ENCODE data around the gene LTBP1.

Gene LTBP1

DNA sequence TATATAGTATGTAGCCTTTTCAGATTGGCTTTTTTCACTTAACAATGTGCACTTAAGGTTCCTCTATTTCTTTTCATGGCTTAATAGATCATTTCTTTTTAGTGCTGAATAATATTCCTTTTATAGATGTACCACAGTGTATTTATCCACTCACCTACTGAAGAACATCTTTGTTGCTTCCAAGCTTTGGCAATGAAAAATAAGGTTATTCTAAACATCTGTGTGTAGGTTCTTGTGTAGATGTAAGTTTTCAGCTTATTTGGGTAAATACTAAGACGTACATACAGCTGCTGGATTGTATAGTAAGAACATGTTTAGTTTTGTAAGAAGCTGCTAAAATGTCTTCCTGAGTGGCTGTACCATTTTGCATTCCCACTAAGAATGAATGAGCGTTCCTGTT, 461.4 kb downstream of the LTBP1 start:
- H4K20me1 ChIP-seq (ENCODE audit: insufficient read depth), result no peaks in the 10 kb centered on the region
- H3K9ac ChIP-seq, result no peak overlapping the region
- no peaks in the 10 kb centered on the region for H3K27me3 ChIP-seq (ENCODE audit: insufficient read depth, low read depth)
- H3K36me3 ChIP-seq (ENCODE audit: insufficient read depth), result no peaks in the 10 kb centered on the region
- no peak for TF ChIP-seq CTCF (conservative IDR thresholded peaks at IDR 0.05; ENCODE audit: low read depth, low read length)
- no peaks in the 10 kb centered on the region for H3K79me2 ChIP-seq (ENCODE audit: insufficient read depth, low read depth)
- H3K4me1 ChIP-seq (ENCODE audit: low read depth, poor library complexity, severe bottlenecking), result no peaks in the 10 kb centered on the region
- H2AFZ ChIP-seq (ENCODE audit: low read depth), result no peak overlapping the region
- no peak overlapping the region for H3K27ac ChIP-seq
- H3K4me2 ChIP-seq, result no peak overlapping the region
- no peak overlapping the region for H3K4me3 ChIP-seq (IDR thresholded peaks at IDR 0.05; ENCODE audit: insufficient read depth, low read depth, low read length)

- H3K4me1 ChIP-seq (ENCODE audit: low read depth, poor library complexity, severe bottlenecking), result no peaks in the 10 kb centered on the region
- no peak overlapping the region for H3K27ac ChIP-seq
- H2AFZ ChIP-seq (ENCODE audit: low read depth), result no peak overlapping the region
- no peaks in the 10 kb centered on the region for H3K79me2 ChIP-seq (ENCODE audit: insufficient read depth, low read depth)
- TF ChIP-seq CTCF (conservative IDR thresholded peaks at IDR 0.05; ENCODE audit: low read depth, low read length), result no peak
- H3K4me2 ChIP-seq, result no peak overlapping the region
- no peak overlapping the region for H3K9ac ChIP-seq
- H3K36me3 ChIP-seq (ENCODE audit: insufficient read depth), result no peaks in the 10 kb centered on the region
- no peaks in the 10 kb centered on the region for H3K27me3 ChIP-seq (ENCODE audit: insufficient read depth, low read depth)
- H4K20me1 ChIP-seq (ENCODE audit: insufficient read depth), result no peaks in the 10 kb centered on the region
- no peak overlapping the region for H3K4me3 ChIP-seq (IDR thresholded peaks at IDR 0.05; ENCODE audit: insufficient read depth, low read depth, low read length)
These were observed 462.7 kb downstream of the LTBP1 start for GRCh38 chr2:33409417-33409955.

DNA sequence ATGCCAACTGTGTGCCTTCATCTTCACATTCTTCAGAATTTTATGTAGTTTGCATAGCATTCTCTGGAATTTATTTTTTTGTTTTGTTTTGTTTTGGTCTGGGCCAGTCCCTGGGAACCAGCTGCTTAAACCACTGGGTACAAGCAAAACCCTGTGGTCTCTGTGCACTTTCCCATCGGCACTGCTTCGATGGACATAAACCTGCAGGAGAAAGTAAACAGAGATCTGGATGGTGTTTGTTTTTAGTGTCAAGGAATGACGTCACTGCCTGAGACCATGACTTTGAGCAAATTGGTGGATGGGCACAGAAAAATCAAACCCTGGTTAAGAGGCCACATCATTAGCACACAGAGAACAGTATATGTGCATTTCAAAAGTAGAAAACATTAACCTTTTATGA, 465.0 kb downstream of the LTBP1 start:
- H3K79me2 ChIP-seq (ENCODE audit: insufficient read depth, low read depth), result no peaks in the 10 kb centered on the region
- no peak overlapping the region for H3K4me2 ChIP-seq
- H3K27me3 ChIP-seq (ENCODE audit: insufficient read depth, low read depth), result no peaks in the 10 kb centered on the region
- H3K36me3 ChIP-seq (ENCODE audit: insufficient read depth), result no peaks in the 10 kb centered on the region
- H3K9ac ChIP-seq, result no peak overlapping the region
- H3K4me3 ChIP-seq (IDR thresholded peaks at IDR 0.05; ENCODE audit: insufficient read depth, low read depth, low read length), result no peak overlapping the region
- H3K27ac ChIP-seq, result no peak overlapping the region
- H4K20me1 ChIP-seq (ENCODE audit: insufficient read depth), result no peaks in the 10 kb centered on the region
- no peaks in the 10 kb centered on the region for H3K4me1 ChIP-seq (ENCODE audit: low read depth, poor library complexity, severe bottlenecking)
- no peak overlapping the region for H2AFZ ChIP-seq (ENCODE audit: low read depth)
- no peak for TF ChIP-seq CTCF (conservative IDR thresholded peaks at IDR 0.05; ENCODE audit: low read depth, low read length)

DNA sequence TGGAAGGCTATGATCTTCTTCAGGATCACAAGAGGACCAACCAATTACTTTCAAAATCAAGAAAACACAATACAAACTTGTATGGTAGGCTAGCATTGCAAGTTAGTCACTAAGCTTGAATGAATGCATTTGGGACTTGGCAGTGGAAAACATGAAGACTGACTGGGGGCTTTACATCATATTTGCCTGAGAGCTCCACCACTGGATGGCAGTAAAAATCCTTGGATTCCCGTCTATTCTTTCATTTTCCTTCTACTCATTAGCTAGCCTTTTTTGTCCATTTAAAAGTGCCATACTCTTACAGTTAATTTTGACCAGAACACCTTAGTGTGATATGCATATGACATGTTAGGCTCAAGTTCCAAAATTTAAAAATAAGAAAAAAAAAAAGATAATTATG, 466.2 kb downstream of the LTBP1 start:
- Histone ChIP-seq H3K79me2 (ENCODE audit: insufficient read depth, low read depth) (no peaks in the 10 kb centered on the region), H3K27me3 (ENCODE audit: insufficient read depth, low read depth) (no peaks in the 10 kb centered on the region), H3K36me3 (ENCODE audit: insufficient read depth) (no peaks in the 10 kb centered on the region), H3K4me2 (no peak overlapping the region), H4K20me1 (ENCODE audit: insufficient read depth) (no peaks in the 10 kb centered on the region), H3K4me3 (IDR thresholded peaks at IDR 0.05; ENCODE audit: insufficient read depth, low read depth, low read length) (no peak overlapping the region), H3K4me1 (ENCODE audit: low read depth, poor library complexity, severe bottlenecking) (no peaks in the 10 kb centered on the region), H3K9ac (no peak overlapping the region), H3K27ac (no peak overlapping the region), H2AFZ (ENCODE audit: low read depth) (no peak overlapping the region)
- TF ChIP-seq CTCF (conservative IDR thresholded peaks at IDR 0.05; ENCODE audit: low read depth, low read length), result no peak

Data from KMS-11 (cell line).